GM18508 (cell line): Measurements from ENCODE around the gene SEPTIN7.

Source experiments
- ATAC-seq: cut with Tn5 transposase; IDR thresholded peaks from one replicate; pipeline ENCODE4 v1.9.1; 2021; ENCODE audit warnings: moderate number of reproducible peaks; ENCODE audit not compliant: insufficient read depth, unreplicated experiment

Gene SEPTIN7

DNA sequence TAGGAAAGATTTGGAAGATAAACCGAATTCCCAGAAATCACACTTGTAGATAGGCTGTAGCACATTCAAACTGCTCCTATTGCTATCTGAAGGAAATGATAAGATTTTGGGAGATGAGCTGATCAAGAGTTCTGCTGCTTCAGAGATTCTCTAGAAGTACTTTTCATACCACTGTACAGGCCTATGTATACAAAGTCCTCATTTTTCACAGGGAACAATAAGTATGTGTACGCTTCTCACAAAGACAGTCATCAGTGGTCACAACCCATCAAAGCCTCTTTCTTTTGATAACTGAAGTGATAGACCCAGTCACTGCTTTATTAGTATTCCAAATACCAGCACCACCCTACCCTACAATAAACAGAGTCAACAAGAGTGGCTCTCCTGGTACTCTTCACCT lies 15.6 kb upstream of the SEPTIN7 start:
- no peak for ATAC-seq

GRCh38 chr7:35787925-35788324 lies 12.9 kb upstream of the SEPTIN7 start:
- ATAC-seq: no peak

- ATAC-seq: no peak
These were observed 8.4 kb upstream of the SEPTIN7 start for GRCh38 chr7:35792472-35792871.

GRCh38 chr7:35792873-35793489 lies 7.9 kb upstream of the SEPTIN7 start:
- no peak for ATAC-seq

DNA sequence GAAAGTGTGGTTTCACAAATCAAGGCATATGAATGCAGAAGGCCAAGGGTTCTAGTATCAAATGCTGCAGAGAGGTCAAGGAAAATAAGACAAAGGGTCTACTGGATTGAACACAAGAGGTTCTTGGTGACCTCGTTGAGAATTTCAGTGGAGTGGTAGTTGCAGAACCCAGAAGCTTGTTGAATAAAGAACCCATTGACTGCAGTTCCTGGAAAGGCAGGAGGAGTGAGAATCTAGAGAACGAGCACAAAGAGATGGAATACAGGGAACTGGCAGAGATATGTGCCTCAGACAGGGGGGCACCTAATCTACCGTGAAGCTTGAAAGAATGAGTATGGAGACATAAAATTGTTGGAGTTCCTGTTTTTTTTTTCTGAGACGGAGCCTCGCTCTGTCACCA lies 3.5 kb upstream of the SEPTIN7 start:
- no peak for ATAC-seq

- ATAC-seq: peak; percentile 39
These were observed 775 bp upstream of the SEPTIN7 start for GRCh38 chr7:35799846-35800717.

DNA sequence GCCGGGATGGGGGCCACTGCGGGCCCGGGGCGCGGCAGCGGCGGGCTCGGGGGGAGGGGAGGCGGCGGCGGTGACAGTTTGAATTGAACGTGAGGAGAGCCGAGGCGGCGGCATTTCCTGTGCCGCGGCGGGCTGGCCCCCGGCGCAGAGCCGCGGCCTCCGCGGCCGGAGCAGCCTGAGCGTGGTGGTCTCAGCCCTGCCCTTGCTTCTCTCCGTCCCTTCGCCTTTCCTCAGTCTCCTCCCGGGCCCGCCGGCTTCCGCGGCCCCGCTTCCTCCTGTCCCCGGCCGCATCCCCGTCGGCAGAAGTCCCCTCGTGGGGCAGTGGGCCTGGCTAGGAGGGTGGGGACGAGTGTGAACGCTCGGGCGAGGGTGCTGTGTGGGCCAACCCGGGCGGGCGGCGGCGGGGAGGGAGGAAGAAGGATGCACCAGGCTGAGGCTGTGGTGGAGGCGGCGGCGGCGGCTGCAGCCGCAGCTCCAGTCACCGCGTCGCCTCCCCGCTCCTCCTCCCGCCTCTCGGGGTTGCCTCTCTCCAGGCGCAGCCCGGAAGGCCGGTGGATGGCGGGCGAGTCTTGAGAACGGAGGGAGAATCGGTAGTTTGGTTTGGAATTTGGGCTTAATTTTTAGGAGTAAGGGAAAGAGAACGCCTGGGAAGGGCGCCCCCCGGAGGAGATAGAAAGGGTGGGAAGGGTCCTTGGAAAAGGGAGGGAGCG lies 690 bp downstream of the SEPTIN7 start:
- peak; percentile 10 for ATAC-seq

- ATAC-seq: no peak
These were observed 1.2 kb downstream of the SEPTIN7 start for GRCh38 chr7:35802102-35802466.

DNA sequence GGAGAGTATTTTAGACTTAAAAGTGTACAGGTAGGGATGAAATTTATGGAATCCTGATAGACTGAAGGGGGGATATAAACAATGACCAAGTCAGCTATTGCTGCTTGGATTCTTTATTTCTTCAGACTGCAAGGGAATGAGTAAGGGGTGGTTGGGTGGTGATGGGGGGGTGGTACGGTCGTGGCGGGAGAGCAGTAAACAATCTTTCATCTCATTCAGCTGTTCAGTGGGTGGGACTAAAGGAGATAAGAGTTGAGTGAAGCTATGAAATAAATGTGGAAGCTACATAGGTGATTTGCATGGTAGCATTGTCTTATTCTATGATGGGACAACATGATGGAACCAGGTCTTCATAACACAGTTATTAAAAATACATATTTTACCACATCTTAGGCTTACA lies 1.8 kb downstream of the SEPTIN7 start:
- ATAC-seq: no peak

DNA sequence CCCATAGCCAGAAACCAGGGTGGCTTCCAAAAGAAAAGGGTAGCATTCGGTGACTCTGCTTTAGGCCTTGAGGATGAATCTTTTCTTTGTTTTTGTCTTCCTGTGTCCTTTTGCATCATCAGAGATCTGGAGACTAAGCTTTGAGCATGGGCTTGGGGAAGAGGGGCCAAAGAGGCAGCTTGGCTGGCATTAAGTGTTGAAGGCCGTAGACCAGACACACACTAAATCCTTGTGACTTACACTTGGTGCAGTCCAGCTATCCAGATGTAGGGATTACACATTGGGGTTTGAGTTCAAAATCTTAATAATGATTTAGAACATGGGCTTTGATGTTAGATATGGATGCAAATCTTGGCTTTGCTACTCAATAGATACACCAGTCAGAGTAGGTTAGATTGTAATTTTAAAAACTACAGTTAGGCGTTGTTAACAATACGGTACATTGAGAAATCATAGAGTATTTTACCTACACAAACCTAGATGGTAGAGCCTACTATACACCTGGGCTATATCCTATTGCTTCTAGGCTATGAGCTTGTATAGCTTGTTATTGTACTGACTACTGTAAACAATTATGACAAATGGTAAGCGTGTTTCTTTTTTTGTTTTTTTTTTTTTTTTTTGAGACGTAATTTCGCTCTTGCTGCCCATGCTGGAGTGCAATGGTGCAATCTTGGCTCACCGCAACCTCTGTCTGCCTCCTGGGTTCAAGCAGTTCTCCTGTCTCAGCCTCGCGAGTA lies 3.5 kb downstream of the SEPTIN7 start:
- no peak for ATAC-seq

DNA sequence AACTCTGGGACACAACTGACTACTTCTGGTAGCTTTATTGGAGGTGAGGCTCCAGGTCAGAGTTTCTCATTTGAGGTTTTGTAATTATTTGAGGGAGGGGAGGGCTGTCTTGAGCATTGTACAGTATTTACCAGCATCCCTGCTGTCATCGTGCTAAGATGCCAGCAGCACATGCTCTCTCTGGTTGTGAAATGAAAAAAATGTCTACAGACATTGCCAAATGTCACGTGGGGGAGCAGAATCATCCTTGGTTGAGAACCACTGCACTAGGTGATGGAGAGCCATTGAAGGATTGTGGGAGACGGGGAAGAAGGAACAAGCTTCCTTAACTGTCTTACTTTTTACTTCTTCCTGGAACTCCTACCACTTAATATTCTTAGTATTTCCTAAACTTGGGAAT lies 5.0 kb downstream of the SEPTIN7 start:
- no peak for ATAC-seq

- no peak for ATAC-seq
These were observed 15.7 kb downstream of the SEPTIN7 start for GRCh38 chr7:35816514-35816913.

GRCh38 chr7:35817181-35817580 lies 16.3 kb downstream of the SEPTIN7 start:
- no peak for ATAC-seq

GRCh38 chr7:35817930-35818329 lies 17.1 kb downstream of the SEPTIN7 start:
- no peak for ATAC-seq

DNA sequence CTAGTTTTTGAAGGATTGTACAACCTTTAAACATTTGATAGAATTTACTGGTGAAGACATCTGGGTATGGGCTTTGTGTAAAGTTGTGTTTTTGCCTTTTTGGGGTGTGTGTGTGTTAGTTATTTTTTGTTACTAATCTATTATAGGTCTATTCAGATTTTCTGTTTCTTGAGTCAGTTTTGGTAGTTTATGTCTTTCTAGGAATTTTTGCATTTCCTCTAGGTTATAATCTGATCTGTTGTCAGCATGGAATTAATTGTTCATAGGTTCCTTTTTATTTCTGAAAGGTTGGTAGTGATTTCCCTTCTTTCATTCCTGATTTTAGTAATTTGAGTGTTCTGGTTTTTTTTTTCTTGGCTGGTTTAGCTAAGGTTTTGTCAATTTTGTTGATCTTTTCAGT lies 17.7 kb downstream of the SEPTIN7 start:
- no peak for ATAC-seq

- ATAC-seq: no peak
These were observed 18.5 kb downstream of the SEPTIN7 start for GRCh38 chr7:35819310-35819709.

GRCh38 chr7:35819954-35820703 lies 19.3 kb downstream of the SEPTIN7 start:
- no peak for ATAC-seq

DNA sequence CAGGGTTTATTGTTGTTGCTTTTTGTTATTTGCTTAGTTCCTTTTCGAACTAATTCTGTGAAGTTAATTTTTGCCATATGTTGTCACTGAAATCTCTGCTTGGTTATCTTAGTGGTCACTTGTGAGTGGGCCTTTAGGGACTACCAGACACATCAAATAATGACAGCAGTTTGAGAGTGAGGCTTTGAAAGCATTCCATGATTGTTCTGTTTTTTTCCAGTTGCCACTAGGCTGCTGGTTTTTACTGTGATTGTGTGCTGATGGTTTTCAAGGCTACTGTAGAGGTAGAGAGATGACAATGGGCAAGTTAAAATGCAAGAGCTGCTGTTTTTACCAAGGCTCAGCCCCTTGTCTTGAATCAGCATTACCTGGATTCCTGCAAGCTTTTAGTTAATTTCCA lies 20.0 kb downstream of the SEPTIN7 start:
- no peak for ATAC-seq

DNA sequence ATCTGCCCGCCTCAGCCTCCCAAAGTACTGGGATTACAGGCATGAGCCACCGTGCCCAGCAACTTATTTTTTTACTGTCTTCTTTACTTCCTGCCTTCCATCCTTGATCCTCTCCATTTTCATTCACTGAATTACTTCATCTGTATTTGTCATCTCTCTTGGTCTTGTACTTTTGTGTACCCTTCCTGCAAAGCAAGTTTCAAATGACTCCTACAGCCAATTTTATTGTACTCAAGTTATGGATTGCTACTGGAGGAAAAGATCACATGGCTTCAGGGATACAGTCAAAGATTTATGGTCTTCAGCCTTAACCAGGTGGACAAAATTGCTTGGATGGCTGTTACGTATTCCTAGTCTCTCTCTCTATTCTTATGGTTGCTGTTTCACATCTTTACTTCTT lies 22.6 kb downstream of the SEPTIN7 start:
- no peak for ATAC-seq

GRCh38 chr7:35825974-35826373 lies 25.1 kb downstream of the SEPTIN7 start:
- ATAC-seq: no peak
